Chondrocyte (in vitro differentiated cells): ENCODE measurements around the gene EPB41L2. TPM values are rescaled to one million over a fixed set of nuclear protein-coding genes. Genes with fewer than 3 reads are reported as not detected.

Source experiments
- DNase-seq: peaks from one replicate; pipeline ENCODE4 v3.0.0; 2021; ENCODE audit warnings: mixed read lengths, low spot score
- H3K27ac Mint-ChIP-seq: one replicate; pipeline ENCODE4 v1.8.0; 2021; ENCODE audit warnings: mild to moderate bottlenecking, moderate library complexity, mixed read lengths; ENCODE audit not compliant: unreplicated experiment
- H3K27me3 Mint-ChIP-seq: 2 replicates; pipeline ENCODE4 v1.8.0; 2021; ENCODE audit warnings: low read depth, mixed read lengths
- H3K36me3 Mint-ChIP-seq: 2 replicates; pipeline ENCODE4 v1.8.0; 2021; ENCODE audit warnings: low read depth, mixed read lengths
- H3K4me1 Mint-ChIP-seq: 2 replicates; pipeline ENCODE4 v1.8.0; 2021; ENCODE audit warnings: low read depth, mild to moderate bottlenecking, mixed read lengths
- H3K4me3 Mint-ChIP-seq: one replicate; pipeline ENCODE4 v1.8.0; 2021; ENCODE audit warnings: mild to moderate bottlenecking, moderate library complexity, mixed read lengths; ENCODE audit not compliant: unreplicated experiment
- H3K9me3 Mint-ChIP-seq: 2 replicates; pipeline ENCODE4 v1.8.0; 2021; ENCODE audit warnings: low read depth, mixed read lengths
- CTCF ChIP-seq: fragments of 200-600 bp; sonication (generic); IDR thresholded peaks from 2 replicates; pipeline ENCODE4 v1.5.0; 2021; ENCODE audit warnings: antibody characterized with exemption, mild to moderate bottlenecking, moderate library complexity
- total RNA-seq: library from RNA; stranded (reverse); gene quantifications from 3 replicates; pipeline ENCODE4 v1.2.1, GENCODE V29; 2021

EPB41L2 gene
- total RNA-seq, 1 donor from 2014 or later: 65.8 TPM

GRCh38 chr6:130959951-130960350 is 103.1 kb downstream of the EPB41L2 start:
- Mint-ChIP-seq H3K4me3 (no peak overlapping the region), H3K9me3 (no peaks in the 10 kb centered on the region), H3K36me3 (peaks cover 5% of the 10 kb centered on the region), H3K27ac (no peak overlapping the region), H3K4me1 (peaks cover 16% of the 10 kb centered on the region), H3K27me3 (no peaks in the 10 kb centered on the region)
- no peak for TF ChIP-seq CTCF
- DNase-seq: no peak

- no peak overlapping the region for H3K4me3 Mint-ChIP-seq
- no peaks in the 10 kb centered on the region for H3K9me3 Mint-ChIP-seq
- peak overlapping the region; percentile 61 for H3K27ac Mint-ChIP-seq
Measured at GRCh38 chr6:130958468-130958867, 104.6 kb downstream of the EPB41L2 start.

GRCh38 chr6:130955755-130956154 is 107.3 kb downstream of the EPB41L2 start:
- H3K4me1 Mint-ChIP-seq: peaks cover 20% of the 10 kb centered on the region
- no peak for TF ChIP-seq CTCF

More at GRCh38 chr6:130958468-130958867, 104.6 kb downstream of the EPB41L2 start:
- Mint-ChIP-seq H3K4me1 (peaks cover 20% of the 10 kb centered on the region), H3K36me3 (peaks cover 5% of the 10 kb centered on the region), H3K27me3 (no peaks in the 10 kb centered on the region)
- no peak for TF ChIP-seq CTCF
- no peak for DNase-seq

GRCh38 chr6:130949553-130949952 is 113.5 kb downstream of the EPB41L2 start:
- peaks cover 20% of the 10 kb centered on the region for H3K4me1 Mint-ChIP-seq
- H3K27me3 Mint-ChIP-seq: no peaks in the 10 kb centered on the region
- H3K9me3 Mint-ChIP-seq: no peaks in the 10 kb centered on the region
- peaks cover 1% of the 10 kb centered on the region for H3K36me3 Mint-ChIP-seq
- DNase-seq: no peak
- H3K27ac Mint-ChIP-seq: no peak overlapping the region
- no peak for TF ChIP-seq CTCF
- H3K4me3 Mint-ChIP-seq: no peak overlapping the region

More at GRCh38 chr6:130955755-130956154, 107.3 kb downstream of the EPB41L2 start:
- no peak overlapping the region for H3K4me3 Mint-ChIP-seq
- H3K36me3 Mint-ChIP-seq: peaks cover 5% of the 10 kb centered on the region
- no peaks in the 10 kb centered on the region for H3K9me3 Mint-ChIP-seq
- DNase-seq: no peak
- no peaks in the 10 kb centered on the region for H3K27me3 Mint-ChIP-seq
- no peak overlapping the region for H3K27ac Mint-ChIP-seq

GRCh38 chr6:130947464-130947863 is 115.6 kb downstream of the EPB41L2 start:
- DNase-seq: no peak
- no peak overlapping the region for H3K4me3 Mint-ChIP-seq
- no peaks in the 10 kb centered on the region for H3K27me3 Mint-ChIP-seq
- H3K27ac Mint-ChIP-seq: no peak overlapping the region
- no peak for TF ChIP-seq CTCF
- peaks cover 27% of the 10 kb centered on the region for H3K4me1 Mint-ChIP-seq
- peaks cover 1% of the 10 kb centered on the region for H3K36me3 Mint-ChIP-seq
- H3K9me3 Mint-ChIP-seq: peaks cover 3% of the 10 kb centered on the region
